HG03354 (cell line): ENCODE measurements around the gene ATP1B1.
"Not testable (repeated sequence)": the region's sequence is repeated elsewhere in the genome, so short reads cannot be mapped to it uniquely, and the experiment has no call there.

Source experiments
- ATAC-seq: cut with Tn5 transposase; IDR thresholded peaks from one replicate; pipeline ENCODE4 v1.9.1; 2021; ENCODE audit warnings: mild to moderate bottlenecking; ENCODE audit not compliant: unreplicated experiment, poor library complexity, severe bottlenecking

The ATP1B1 gene

DNA sequence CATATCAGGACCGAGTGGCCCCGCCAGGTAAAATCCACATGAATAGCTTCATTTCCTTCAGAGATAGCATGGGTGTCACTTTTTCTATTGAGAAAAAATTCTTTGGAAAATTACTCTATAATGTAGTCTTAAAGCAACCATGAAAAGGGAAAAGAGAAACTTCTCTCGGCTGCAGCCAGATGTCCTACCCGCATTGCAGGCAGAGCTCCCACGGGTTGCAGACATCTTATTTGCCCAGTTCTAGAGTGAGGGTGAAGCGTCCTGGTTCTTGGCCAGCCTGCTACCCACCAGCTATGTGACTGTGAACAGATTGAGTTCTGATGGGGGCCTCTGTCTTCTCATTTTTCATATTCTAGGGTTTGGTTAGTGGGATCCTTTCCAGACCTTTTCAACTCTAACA lies 5.0 kb downstream of the ATP1B1 start:
- ATAC-seq = no peak

- no peak for ATAC-seq
Observed at GRCh38 chr1:169112241-169112640, 5.8 kb downstream of the ATP1B1 start.

- ATAC-seq = no peak
Observed at GRCh38 chr1:169113613-169114119, 7.2 kb downstream of the ATP1B1 start.

- ATAC-seq = peak; percentile 57
Observed at GRCh38 chr1:169115891-169116585, 9.5 kb downstream of the ATP1B1 start.

- no peak for ATAC-seq
Observed at GRCh38 chr1:169117014-169117413, 10.5 kb downstream of the ATP1B1 start.

DNA sequence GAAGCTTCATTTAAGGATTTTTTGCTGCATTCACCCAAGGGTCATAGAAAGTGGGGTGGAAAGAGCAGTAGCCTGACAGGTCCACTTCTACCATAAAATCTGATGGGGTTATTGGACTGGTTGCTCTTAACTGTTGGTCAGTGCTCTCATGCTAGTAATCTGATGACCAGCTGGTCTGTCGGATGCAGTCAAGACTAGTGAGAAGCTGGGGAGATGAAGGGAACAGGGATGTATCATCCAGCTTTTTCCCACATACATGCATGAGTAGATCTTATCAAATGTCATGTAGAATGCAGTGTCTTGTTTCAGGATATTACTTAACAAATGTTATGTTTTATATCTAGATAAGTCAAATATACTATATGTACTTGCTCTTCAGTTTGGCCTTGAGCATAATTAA lies 11.1 kb downstream of the ATP1B1 start:
- ATAC-seq = no peak

DNA sequence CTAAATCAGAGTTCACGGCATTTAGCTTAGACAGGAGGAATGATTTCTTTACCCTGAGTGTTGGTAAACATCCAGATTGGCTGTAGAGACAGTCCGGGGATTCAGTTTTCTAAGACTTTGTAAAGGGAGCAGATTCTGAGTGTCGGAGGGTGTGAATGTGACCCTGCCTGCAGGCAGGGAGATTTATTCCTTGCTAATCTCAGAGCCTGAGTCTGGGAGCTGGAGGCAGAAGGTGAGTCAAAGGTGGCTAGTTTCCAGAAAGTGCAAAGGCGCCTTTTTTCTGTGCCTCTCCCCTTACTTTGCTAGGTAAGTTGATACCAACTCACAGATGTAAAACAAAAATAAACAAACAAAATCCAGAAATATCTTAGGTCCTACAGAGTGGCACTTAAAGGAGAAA lies 11.7 kb downstream of the ATP1B1 start:
- ATAC-seq = no peak

DNA sequence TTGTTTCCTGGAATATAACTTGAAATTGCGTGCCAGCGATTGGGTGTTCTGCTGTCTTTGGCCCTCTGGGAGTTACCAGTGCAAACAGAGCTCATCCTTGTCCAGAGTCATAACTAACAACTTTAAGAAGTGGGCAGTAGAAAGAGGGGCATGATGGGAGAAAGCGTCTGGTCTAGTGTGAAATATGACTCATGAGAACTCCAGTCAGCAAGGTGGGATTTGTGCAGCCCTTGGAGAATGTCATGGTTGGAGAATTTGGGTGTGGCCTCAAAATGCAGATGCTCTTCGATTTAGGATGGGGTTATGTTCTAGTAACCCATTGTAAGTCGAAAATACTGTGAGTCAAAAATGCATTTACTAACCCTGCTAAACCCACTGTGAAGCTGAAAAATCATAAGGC lies 12.9 kb downstream of the ATP1B1 start:
- no peak for ATAC-seq

- no peak for ATAC-seq
Observed at GRCh38 chr1:169120066-169120465, 13.6 kb downstream of the ATP1B1 start.

DNA sequence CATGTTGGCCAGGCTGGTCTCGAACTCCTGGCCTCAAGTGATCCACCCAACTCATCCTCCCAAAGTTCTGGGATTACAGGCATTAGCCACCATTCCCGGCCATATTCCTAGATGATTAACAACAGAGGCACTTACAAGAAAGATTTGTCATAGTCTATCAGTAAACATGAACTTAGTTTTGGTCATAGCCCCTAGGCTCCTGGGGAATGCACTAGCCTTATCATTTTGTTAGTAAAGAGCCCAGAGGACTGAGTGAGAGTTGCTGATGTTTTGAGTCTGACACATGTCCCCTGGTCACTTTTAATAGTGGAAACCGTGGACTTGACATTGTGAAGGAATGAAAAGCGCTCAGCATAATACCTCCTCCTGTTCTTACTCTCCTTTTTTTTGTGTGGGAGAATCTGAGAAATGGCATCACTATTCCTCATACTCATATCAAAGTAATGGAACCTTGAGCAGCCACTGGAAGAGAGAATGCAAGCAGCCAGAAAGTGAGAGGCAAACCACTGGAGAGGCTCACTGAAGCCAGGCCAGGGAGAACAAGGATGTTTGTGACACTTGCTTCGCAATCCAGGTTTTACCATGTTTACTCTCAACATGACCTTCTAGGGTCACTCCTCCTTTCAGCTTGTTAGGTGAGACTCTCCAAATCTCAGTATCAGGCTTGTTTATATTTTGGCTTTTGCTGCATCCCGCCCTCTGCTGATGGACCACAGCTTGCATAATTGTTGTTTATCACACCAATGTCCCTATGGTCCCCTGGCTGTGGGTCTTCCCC lies 14.8 kb downstream of the ATP1B1 start:
- no peak for ATAC-seq

DNA sequence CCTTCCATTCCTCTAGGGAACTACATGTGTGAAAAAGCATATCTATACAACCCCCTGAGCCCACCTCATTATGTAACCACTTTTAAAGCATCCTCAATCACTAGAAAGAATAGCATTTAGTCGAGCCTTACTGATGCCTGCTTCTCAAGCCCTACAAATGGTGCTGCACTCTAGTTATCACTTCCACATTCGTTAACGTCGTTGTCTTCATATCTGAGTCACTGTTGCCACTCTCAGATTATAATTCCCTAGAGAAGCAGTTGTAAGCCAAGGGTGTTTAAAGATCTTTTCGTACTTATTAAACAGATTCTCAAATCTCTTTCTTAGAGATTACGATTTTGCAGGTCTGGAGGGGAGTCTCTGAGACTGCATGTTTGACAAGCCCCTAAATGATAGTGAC lies 16.5 kb downstream of the ATP1B1 start:
- no peak for ATAC-seq

GRCh38 chr1:169124459-169124858 lies 18.0 kb downstream of the ATP1B1 start:
- no peak for ATAC-seq

GRCh38 chr1:169125597-169125996 lies 19.1 kb downstream of the ATP1B1 start:
- not testable (repeated sequence) for ATAC-seq

DNA sequence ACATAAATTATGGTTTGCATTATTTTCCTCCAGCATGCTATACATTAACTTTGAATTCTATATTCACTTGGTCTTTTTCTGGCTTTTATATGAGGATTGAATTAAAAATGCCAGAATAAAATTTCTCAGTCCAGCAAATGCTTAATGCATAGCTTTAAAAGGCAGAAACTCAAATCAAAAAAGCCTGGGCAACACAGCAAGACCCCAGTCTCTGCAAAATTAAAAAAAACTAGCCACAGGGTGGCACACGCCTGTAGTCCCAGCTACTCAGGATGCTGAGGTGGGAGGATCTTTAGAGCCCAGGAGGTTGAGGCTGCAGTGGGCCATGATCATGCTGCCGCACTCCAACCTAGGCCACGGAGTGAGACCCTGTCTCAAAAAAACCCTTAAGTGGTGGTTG lies 19.8 kb downstream of the ATP1B1 start:
- no peak for ATAC-seq

- no peak for ATAC-seq
Observed at GRCh38 chr1:169127305-169127704, 20.8 kb downstream of the ATP1B1 start.

GRCh38 chr1:169128562-169128961 lies 22.1 kb downstream of the ATP1B1 start:
- no peak for ATAC-seq

DNA sequence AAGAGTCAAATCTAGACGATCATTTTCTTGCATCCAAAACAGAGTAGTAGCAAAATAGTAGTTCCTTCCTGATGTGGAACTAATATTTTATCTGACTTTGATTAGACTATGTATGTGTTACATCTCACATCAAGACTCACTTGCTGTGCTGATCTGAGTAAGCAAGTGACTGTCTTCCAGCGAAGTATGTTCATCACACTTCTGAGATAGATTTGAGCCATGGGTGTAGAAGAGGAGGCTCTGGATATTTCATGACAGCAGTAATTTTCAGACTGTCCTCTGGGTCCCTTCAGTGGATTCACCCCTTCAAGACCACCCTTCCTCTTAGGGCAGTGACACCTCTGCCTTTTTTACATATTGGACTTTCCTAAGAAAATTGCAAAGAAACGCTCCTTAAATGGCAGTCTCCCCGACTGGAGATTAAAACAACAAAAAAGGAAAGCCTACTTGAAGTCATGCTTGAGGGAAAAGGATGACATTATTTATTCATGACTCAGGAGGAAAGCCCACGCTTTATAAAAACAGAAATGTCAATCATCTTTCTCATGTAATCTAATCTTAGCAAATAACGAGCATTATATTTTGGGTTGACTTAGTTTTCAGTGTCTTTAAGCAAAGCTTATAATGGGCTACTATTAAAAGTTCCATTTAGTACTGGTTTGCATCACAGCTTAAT lies 22.8 kb downstream of the ATP1B1 start:
- no peak for ATAC-seq

DNA sequence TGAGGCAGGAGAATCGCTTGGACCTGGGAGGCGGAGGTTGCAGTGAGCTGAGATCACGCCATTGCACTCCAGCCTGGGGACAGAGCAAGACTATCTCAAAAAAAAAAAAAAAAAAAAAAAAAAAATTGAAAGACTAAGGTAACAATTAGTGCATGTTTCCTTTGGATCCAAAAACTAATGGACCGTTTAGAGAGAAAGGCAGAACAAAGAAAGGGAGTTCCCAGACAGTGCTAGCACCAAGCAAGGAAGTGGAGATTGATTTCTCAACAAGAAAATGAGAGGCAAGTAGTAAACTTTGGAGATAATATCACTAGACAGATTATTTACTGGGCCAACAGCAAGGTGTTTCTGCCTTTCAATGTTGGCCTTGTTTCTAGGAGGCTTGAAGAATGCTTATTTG lies 24.2 kb downstream of the ATP1B1 start:
- ATAC-seq = no peak

- ATAC-seq = no peak
Observed at GRCh38 chr1:169132512-169133227, 26.2 kb downstream of the ATP1B1 start.

DNA sequence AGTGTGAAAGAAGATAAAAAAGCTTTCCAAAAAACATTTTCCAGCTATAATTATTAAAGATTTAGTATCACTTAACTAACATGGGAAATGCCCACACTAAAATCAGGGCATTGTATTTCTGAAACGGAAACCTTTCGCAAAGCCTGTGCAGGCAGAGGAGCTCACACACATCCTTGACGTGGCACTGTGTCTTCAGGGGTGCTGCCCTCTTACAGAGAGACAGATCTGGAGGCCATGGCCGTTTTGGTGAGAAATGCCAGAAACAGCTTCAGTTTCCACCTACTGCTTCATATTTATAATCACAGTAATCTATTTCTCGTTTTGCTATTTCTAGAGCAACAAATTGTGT lies 26.7 kb downstream of the ATP1B1 start:
- no peak for ATAC-seq
